HEK293T (cell line): Measurements from ENCODE around the gene SKIC3.

Source experiments
- ARNT ChIP-seq: fragments of 450-650 bp; IDR thresholded peaks from 2 replicates; pipeline ENCODE4 v1.6.1; 2017; ENCODE audit warnings: mild to moderate bottlenecking
- BHLHE40 ChIP-seq: fragments of 450-650 bp; IDR thresholded peaks from 2 replicates; pipeline ENCODE4 v1.6.1; 2016; ENCODE audit warnings: mild to moderate bottlenecking, moderate library complexity, borderline replicate concordance
- ELF4 ChIP-seq: fragments of 450-650 bp; IDR thresholded peaks from 2 replicates; pipeline ENCODE4 v1.6.1; 2017; ENCODE audit warnings: antibody characterized with exemption
- FOXA1 ChIP-seq: fragments of 450-650 bp; IDR thresholded peaks from 2 replicates; pipeline ENCODE4 v1.6.1; 2016; ENCODE audit warnings: mild to moderate bottlenecking
- FOXM1 ChIP-seq: fragments of 450-650 bp; IDR thresholded peaks from 2 replicates; pipeline ENCODE4 v1.6.1; 2017; ENCODE audit warnings: mild to moderate bottlenecking, borderline replicate concordance
- SP1 ChIP-seq: fragments of 450-650 bp; IDR thresholded peaks from 2 replicates; pipeline ENCODE4 v1.6.1; 2017
- SUZ12 ChIP-seq: fragments of 450-650 bp; IDR thresholded peaks from 2 replicates; pipeline ENCODE4 v1.6.1; 2016; ENCODE audit warnings: mild to moderate bottlenecking
- TARDBP ChIP-seq: fragments of 450-650 bp; IDR thresholded peaks from 2 replicates; pipeline ENCODE4 v1.6.1; 2016
- ZNF384 ChIP-seq: fragments of 450-650 bp; IDR thresholded peaks from 2 replicates; pipeline ENCODE4 v1.6.1; 2016
- TF ChIP-seq, protein P1 (sequence below): fragments of 450-650 bp; IDR thresholded peaks from 2 replicates; pipeline ENCODE4 v1.6.1; 2016

GRCh38 chr5:95562282-95562681, 7.5 kb upstream of the SKIC3 start:
- TF ChIP-seq SP1: no peak
- TF ChIP-seq TARDBP: no peak
- TF ChIP-seq FOXM1: no peak
- TF ChIP-seq SUZ12: no peak
- TF ChIP-seq ELF4: no peak
- TF ChIP-seq BHLHE40: no peak
- TF ChIP-seq FOXA1: no peak
- TF ChIP-seq ZNF384: no peak
- TF ChIP-seq, protein P1, sequence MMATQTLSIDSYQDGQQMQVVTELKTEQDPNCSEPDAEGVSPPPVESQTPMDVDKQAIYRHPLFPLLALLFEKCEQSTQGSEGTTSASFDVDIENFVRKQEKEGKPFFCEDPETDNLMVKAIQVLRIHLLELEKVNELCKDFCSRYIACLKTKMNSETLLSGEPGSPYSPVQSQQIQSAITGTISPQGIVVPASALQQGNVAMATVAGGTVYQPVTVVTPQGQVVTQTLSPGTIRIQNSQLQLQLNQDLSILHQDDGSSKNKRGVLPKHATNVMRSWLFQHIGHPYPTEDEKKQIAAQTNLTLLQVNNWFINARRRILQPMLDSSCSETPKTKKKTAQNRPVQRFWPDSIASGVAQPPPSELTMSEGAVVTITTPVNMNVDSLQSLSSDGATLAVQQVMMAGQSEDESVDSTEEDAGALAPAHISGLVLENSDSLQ: no peak
- TF ChIP-seq ARNT: no peak
